Stimulated activated CD4-positive, alpha-beta T cell treated with anti-CD3 and anti-CD28 coated beads, Interleukin-1b, Interleukin-23, amount 100 ng/mL, for 24 hours (primary cell): ENCODE data around the gene ODAD4.

Source experiments
- DNase-seq, 4 experiments: peaks; one replicate each; pipeline ENCODE4 v3.0.0-alpha.2; 2020; ENCODE audit warnings: low read depth in 4 of 4, low spot score in 1 of 4

The ODAD4 gene

DNA sequence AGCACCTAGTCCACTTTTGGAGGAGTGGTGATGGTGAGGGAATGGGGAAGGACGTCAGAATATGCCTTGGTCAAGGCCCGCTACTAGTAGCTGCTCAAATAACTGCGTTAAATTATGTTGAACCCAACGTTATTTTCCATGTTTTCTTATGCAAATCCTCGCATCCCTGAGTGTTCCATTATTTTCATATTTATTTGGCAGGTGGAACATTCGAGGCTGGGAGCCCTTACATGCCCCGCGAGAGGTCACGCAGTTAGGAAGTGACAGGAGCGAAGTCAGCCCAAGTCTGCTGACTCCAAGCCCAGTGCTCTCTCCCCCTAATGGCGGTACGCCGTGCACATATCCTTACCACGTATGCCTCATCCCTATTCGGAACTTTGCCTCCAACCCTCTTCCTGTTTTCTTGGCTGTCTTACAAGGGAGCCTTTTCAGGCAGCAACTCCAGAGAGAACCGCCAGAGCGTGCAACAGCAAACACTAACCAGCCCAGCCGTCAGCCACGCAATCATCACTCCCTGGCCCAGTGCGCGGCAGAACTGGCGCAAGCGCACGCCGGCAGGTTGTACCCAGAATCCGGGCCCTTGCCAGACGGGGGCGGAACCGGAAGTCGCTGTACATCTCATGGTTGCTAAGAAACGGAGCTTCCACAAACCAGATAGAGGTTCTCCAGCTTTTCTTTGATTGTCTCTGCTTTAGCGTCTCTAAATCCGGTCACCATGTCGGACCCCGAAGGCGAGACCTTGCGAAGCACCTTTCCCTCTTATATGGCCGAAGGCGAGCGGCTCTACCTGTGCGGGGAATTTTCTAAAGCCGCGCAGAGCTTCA is at the start of gene ODAD4:
Gene ODAD4 (plus strand): TSS at position 609 of the 824 bp plus-strand sequence. CDS start 107 bp downstream, at position 716.
- peak; percentile 86 to 94 (median 91) for DNase-seq

DNA sequence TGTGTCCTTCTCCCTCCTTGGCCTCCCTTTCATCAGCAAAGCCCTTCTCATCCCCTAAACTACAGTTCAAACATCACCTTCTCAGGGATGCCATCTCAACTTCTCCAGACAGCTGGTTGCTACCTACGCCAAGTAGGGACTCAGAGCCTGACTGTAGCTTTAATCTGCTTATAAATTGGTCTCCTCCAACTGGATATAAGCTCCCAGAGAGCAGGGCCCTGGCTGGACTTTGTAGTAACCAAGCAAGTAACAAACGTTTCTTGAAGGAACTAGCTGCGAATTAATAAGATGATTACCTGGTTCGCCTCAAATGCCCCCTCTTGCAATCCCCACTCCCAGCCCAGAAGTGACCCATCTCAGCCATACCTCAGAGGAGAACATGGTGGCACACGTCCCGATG is 47.7 kb upstream of the ODAD4 start:
- DNase-seq = no peak

DNA sequence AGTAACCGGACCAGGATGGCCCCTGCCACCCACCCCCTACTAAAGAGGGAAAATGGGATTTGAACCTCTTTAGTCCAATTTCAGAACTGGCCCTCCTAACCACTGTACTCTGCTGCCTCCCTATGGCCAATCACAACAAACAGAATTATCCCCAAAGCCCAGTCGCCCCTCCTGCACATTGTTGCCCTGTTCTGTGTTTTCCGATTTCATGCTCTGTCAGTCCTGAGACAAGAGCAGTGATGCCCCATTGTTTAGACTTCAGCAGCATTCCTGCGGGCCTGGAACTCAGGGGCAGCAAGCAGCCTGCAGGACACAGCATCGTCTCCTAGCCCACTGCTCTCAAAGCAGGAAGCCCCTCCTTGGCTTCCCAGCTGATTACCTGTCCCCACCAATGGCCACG is 44.7 kb upstream of the ODAD4 start:
- no peak for DNase-seq

DNA sequence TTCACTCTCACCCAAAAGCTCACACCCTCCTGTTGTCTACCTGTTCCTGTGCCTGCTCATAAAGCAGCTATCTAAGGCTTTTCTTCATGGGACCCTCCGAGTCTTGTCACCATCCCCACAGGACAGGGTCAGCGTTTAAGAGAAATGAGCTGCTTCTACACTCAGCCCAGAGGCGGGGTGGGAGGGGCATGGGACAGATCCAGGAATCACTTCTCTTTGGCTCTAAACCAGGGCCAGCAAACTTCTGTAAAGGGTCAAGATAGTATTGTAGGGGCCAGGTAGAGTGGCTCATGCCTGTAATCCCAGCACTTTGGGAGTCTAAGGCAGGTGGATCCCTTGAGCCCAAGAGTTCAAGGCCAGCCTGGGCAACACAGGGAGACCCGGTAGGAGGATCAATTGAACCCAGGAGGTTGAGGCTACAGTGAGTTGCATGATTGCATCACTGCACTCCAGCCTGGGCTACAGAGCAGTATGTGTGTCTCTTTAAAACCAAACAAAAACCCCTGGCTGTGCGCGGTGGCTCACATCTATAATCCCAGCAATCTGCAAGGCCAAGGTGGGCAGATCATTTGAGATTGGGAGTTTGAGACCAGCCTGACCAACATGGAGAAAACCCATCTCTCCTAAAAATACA is 42.0 kb upstream of the ODAD4 start:
- DNase-seq = no peak

DNA sequence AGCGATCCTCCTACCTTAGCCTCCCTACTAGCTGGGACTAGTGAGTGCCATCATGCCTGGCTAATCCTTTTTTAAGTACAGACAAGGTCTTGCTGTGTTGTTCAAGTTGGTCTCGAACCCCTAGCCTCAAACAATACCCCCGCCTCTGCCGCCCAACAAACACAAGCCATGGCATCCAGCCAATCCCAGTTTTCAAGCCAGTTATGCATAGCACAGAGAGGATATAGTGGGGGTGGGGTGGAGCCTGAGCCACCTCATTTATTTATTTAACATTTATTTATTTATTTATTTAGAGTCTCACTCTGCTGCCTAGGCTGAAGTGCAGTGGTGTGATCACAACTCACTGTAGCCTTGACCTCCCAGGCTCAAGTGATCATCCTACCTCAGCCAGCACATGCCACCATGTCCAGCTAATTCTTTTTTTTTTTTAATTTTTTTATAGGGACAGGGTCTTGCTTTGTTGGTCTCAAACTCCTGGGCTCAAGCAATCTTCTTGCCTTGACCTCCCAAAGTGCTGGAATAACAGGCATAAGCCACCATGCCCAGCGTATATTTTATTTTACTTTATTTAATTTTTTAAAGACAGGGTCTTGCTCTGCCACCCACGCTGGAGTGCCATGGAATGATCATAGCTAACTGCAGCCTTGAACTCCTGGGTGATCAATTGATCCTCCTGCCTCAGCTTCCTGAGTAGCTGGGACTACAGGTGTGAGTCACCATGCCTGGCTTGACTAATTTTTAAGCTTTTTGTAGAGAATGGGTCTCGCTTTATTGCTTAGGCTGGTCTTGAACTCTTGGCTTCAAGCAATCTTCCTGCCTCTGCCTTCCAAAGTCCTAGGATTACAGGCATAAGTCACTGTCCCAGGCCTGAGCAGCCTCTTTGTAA is 39.0 kb upstream of the ODAD4 start:
- no peak for DNase-seq

DNA sequence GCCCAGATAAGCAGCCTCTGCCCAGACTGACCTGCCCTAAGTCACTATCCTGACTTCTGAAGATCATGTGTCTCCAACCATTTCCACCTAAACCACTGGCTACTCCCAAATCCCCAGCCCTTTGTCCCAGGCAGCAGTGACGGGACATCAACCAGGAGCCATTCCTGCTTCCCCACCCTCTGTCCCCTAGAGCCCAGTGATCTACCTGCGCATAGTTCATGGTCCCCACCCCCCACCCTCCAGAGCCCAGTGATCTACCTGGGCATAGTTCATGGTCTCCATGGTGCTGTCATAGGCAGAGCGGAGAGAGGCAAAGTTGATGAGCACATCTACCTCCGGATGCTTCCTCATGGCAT is 38.4 kb upstream of the ODAD4 start:
- DNase-seq = no peak

GRCh38 chr17:41893384-41893783 is 37.0 kb upstream of the ODAD4 start:
- DNase-seq = no peak

DNA sequence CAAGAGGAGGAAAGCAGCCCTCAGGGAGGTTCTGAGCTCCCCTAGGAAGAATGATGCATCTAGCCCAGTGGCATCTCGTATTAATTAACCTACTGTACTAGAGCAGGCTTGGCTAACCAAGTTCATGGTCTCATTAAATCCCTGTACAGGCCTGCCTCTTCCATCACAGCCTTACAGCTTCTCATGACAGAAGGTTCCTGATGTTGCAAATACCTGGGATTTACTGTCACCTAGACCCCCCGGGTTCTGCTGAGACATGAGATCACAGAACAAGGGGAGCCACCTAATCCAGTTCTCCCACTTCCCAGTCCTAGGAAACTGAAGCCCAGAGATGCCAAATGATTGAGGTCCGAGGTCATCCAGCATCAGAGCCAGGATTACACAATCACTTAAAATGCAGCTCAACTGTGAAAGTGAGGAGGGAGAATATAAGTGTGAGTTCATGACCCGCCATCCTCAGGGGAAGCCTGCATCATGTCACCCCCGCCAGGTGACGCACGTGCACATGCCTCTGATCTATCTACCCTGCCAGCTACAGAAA is 35.6 kb upstream of the ODAD4 start:
- no peak for DNase-seq

DNA sequence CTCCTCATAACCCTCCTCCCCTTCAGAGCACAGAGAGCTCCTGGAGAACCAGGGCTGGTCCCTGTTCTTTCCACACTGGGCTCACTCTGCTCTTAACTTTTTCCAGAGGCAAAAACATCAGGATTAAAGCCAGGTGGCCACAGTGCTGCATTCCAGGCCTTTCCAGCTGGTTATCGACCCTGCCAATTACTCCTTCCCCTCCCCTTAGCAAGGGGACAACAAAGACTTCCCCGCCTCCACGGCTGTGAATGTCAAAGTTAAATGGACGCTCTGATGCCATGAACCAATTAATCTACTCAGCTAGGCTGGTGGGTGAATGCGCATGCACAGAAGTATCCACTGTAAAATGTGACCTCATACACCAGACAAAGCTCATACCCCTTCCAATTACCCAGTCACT is 34.8 kb upstream of the ODAD4 start:
- DNase-seq = no peak

- DNase-seq = no peak
These were observed 33.7 kb upstream of the ODAD4 start for GRCh38 chr17:41896726-41897125.

DNA sequence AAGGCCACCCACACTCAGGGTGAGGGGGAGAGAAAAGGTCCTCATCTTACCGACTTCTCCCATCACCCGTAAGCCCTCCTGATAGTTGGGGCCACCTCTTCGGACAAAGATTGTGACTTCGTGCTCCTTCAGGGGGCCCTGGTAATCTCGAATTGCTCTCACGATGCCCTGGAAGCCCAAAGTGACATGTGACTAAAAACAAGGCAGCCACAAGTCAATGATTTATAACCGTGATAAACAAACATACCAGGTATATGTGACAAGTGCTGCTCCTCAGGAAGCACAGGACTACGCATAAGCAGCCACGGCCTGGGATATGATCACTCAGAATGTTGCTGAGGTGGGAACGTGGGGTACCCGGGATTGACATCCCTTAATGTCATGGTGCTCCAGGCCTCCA is 28.8 kb upstream of the ODAD4 start:
- no peak for DNase-seq

DNA sequence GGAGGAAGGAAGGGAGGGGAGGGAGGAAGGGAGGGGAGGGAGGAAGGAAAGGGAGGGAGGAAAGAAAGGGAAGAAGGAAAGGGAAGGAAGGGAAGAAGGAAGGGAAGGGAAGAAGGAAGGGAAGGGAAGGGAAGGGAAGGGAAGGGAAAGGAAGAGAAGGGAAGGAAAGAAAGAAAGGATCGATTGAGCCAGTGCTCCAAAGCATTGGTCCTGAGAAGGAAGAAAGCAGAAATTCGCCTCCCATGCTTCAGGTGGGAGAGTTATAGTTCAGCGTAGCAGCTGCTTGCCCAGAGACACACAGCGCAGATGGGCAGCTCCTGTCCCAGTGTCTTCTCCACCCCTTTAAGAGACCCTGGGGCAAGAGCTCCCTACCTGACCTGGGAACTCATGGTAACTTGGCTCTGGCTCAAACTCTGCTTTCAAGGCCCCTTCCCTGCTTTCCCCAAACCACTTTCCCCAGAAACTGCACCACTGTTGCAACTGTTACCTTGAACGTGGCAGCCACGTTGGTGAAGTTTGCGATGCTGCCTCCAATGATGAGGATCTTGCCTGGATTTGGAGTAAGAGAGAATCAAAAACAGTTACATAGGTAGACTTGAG is 26.1 kb upstream of the ODAD4 start:
- no peak for DNase-seq

DNA sequence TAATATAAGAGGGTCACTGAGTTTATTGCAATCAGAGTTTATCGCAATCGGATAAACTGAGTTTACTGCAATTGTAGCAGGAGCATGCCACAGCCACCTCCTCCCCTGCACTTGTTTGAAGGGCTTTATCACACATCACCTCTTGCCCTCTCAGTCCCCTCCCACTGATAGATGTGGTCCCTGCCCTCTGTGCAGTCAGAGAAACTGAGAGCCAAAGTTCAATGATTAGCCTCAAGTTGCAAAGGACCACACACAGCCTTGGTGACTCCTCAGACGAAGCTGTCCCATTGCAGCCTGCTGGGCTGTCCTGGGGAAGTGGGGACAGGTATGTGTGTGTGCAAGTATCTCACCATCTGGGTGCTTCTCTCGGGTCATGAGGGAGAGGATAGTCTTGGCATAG is 25.2 kb upstream of the ODAD4 start:
- DNase-seq = no peak

DNA sequence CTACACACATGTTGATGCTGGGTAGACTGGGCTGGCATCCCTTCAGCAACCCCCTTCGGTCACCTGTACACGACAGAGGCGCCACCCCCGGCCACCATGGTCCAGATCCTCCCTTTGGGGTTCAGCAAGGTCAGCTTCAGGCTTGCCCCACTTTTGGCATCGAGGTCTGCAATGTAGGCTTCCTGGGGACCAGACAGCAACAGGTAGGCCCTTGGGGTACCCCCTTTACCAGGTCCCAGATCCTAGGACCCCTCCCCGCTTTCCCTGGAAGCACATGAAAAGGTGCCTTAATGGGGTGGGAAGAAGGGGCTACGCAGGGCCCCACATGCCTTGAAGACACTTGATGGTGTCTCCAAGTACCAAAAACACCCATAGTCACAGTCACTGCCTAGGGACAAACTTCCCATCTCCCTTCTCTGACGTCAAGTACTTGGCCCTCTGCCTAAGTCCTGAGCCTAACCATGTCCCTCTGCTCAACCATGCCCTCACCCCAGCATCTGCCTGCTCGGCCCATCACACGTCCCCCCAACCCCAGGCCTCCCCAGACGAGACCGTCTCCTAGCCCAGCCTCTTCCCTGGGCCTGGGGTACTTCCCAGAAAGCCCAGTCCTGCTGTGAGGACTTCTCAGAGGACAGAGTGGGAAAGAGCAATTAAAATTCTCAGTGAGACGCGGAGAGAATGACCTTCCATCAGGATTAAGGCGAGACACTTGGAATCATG is 23.8 kb upstream of the ODAD4 start:
- no peak for DNase-seq

- no peak for DNase-seq
These were observed 23.2 kb upstream of the ODAD4 start for GRCh38 chr17:41907185-41907556.

GRCh38 chr17:41907633-41908539 is 22.5 kb upstream of the ODAD4 start:
- DNase-seq = no peak

DNA sequence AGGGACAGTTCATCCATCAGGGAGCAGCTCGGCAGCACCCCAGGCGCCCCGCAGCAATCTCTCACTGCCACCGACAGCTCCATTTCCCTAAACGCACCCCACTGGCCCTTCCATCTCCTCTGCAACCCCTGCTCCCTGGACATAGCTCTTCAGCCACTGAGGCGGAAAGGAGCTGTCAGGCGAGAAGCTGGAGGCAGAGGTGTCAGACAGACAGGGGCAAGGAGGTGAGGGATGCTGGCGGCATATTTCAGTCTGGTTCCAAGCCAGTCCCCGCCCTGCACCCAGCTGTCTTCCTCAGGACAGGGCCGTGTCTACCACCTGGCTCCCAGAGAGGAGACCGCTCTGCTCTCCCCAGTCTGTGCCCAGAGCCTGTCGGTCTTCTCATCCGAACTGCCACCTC is 21.3 kb upstream of the ODAD4 start:
- DNase-seq = no peak

DNA sequence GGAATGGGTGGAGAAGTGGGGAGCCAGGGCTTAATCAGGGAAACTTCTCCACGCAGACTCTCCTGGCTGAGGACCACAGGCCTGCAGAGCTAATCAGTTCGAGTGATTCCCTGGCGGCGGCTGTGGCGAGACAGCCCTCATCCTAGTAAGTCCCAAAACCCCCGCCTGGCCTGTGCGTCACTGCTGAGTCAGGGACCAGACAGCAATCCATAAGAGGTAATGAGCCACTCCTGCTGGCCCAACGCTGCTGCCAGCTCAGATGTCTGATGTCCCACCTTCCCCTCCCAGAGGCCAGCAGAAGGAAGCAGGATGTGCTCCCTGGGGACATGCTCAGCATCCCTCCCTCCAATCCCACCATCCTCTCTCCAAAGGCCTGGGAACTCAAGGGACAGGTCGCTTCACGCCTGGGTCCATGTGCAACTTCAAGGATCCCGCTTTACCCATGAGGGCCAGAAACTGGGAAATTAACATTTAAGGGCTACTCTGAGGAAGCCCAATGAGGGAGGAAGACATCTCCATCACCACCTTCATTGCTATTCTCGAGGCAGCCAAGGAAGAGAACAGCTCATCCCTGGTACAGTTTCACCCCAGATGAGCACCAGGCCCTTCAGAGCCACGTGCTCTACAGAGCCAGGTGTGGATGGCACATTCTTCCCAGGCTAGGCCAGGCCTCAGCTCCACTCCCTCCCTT is 19.6 kb upstream of the ODAD4 start:
- no peak for DNase-seq

GRCh38 chr17:41912925-41913324 is 17.5 kb upstream of the ODAD4 start:
- no peak for DNase-seq
